Measurements from ENCODE around the gene CPA1.

CPA1 gene

DNA sequence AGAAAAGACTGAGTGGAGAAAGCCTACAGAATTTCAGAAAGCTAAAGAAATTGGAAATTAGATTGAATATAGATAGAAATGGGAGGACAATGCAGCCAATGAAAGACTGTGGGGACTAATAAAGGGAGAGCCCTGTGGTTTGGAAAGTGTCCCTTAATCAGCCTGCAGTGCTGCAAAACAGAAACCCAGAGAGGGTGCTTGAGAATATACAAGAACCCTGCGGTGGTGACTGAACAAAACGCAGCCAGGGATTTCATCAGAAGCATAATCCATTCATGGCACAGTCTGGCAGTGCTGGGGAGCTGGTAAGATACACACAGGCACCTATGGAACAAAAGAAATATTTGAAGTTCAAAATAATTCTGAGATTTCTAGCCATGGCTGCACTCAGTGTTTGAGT, 41.4 kb downstream of the CPA1 start:
- Histone ChIP-seq H3K27ac (peak overlapping the region; percentile 56), H3K36me3 (ENCODE audit: insufficient read depth) (no peaks in the 10 kb centered on the region), H2AFZ (ENCODE audit: low read depth) (peak overlapping the region; percentile 6; the same call in 1 of the 2 replicates), H3K79me2 (ENCODE audit: insufficient read depth, low read depth) (no peaks in the 10 kb centered on the region), H4K20me1 (ENCODE audit: insufficient read depth) (no peaks in the 10 kb centered on the region), H3K4me3 (IDR thresholded peaks at IDR 0.05; ENCODE audit: insufficient read depth, low read depth, low read length) (no peak overlapping the region), H3K27me3 (ENCODE audit: insufficient read depth, low read depth) (no peaks in the 10 kb centered on the region), H3K4me2 (peak overlapping the region; percentile 49), H3K9ac (peak overlapping the region; percentile 30), H3K4me1 (ENCODE audit: low read depth, poor library complexity, severe bottlenecking) (peaks cover 29% of the 10 kb centered on the region)
- TF ChIP-seq, protein P1, sequence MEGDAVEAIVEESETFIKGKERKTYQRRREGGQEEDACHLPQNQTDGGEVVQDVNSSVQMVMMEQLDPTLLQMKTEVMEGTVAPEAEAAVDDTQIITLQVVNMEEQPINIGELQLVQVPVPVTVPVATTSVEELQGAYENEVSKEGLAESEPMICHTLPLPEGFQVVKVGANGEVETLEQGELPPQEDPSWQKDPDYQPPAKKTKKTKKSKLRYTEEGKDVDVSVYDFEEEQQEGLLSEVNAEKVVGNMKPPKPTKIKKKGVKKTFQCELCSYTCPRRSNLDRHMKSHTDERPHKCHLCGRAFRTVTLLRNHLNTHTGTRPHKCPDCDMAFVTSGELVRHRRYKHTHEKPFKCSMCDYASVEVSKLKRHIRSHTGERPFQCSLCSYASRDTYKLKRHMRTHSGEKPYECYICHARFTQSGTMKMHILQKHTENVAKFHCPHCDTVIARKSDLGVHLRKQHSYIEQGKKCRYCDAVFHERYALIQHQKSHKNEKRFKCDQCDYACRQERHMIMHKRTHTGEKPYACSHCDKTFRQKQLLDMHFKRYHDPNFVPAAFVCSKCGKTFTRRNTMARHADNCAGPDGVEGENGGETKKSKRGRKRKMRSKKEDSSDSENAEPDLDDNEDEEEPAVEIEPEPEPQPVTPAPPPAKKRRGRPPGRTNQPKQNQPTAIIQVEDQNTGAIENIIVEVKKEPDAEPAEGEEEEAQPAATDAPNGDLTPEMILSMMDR (conservative IDR thresholded peaks at IDR 0.05; ENCODE audit: low read depth, low read length) = no peak

DNA sequence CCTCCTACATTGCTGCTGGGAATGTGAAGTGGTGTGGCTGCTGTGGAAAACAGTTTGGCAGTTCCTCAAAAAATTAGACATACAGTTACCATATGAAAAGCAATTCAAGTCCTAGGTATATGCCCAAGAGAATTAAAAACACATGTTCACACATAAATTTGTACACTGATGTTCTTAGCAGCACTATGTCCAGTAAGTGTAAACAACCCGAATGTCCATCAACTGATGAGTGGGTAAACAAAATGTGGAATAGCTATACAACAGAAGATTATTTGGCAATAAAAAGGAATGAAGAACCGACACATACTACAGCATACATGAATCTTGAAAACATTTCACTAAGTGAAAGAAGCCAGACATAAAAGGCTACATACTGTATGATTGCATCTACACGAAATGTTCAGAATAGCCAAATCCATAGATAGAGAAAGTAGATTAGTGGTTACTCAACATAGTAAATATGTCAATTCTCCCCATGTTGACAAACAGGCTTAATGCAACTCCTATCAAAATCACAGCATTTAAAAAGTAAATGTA, 43.3 kb downstream of the CPA1 start:
- H3K4me1 ChIP-seq (ENCODE audit: low read depth, poor library complexity, severe bottlenecking) = peaks cover 29% of the 10 kb centered on the region
- H3K9ac ChIP-seq = no peak overlapping the region
- H3K4me3 ChIP-seq (IDR thresholded peaks at IDR 0.05; ENCODE audit: insufficient read depth, low read depth, low read length) = no peak overlapping the region
- no peaks in the 10 kb centered on the region for H3K36me3 ChIP-seq (ENCODE audit: insufficient read depth)
- no peak overlapping the region for H2AFZ ChIP-seq (ENCODE audit: low read depth)
- no peaks in the 10 kb centered on the region for H4K20me1 ChIP-seq (ENCODE audit: insufficient read depth)
- H3K4me2 ChIP-seq = no peak overlapping the region
- no peaks in the 10 kb centered on the region for H3K79me2 ChIP-seq (ENCODE audit: insufficient read depth, low read depth)
- no peaks in the 10 kb centered on the region for H3K27me3 ChIP-seq (ENCODE audit: insufficient read depth, low read depth)
- H3K27ac ChIP-seq = no peak overlapping the region
- TF ChIP-seq, protein P1 (conservative IDR thresholded peaks at IDR 0.05; ENCODE audit: low read depth, low read length) = no peak

DNA sequence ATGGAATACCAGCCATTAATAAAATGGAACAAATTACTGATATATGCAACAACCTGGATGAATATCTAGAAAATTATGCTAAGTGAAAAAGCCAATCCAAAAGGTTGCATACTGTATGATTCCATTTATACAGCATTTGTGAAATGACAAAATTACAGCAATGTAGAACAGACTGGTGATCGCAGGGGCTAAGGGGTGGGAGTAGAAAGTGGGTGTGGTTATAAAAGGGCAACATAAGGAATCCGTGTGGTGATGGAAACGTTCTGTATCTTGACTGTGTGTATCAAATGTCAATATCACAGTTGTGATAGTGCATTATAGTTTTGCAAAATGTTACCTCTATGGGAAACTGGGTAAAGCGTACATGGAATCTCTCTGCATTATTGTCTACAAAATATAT, 45.5 kb downstream of the CPA1 start:
- Histone ChIP-seq H3K36me3 (ENCODE audit: insufficient read depth) (no peaks in the 10 kb centered on the region), H2AFZ (ENCODE audit: low read depth) (no peak overlapping the region), H3K27ac (no peak overlapping the region), H3K4me1 (ENCODE audit: low read depth, poor library complexity, severe bottlenecking) (peaks cover 20% of the 10 kb centered on the region), H3K4me2 (no peak overlapping the region), H3K4me3 (IDR thresholded peaks at IDR 0.05; ENCODE audit: insufficient read depth, low read depth, low read length) (no peak overlapping the region), H3K27me3 (ENCODE audit: insufficient read depth, low read depth) (no peaks in the 10 kb centered on the region), H4K20me1 (ENCODE audit: insufficient read depth) (no peaks in the 10 kb centered on the region), H3K9ac (no peak overlapping the region), H3K79me2 (ENCODE audit: insufficient read depth, low read depth) (no peaks in the 10 kb centered on the region)
- TF ChIP-seq, protein P1 (conservative IDR thresholded peaks at IDR 0.05; ENCODE audit: low read depth, low read length) = no peak

DNA sequence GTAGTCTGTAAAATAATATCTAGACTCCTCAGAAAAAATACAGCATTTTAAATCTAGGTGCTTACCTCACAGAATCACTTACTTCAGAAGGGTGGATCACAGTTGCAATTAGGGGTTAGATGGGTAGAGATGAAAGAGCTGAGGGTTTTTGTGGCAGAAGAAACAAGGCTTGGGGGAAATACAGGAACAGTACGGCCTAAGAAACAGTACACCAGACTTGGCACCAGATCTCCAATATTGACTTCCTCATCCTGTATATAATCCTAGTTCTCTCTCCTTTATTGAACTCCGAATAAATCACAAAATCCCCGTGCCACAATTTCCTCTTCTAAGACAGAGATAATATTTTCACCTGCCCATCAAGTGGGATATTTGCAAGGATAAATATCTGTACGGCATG, 46.3 kb downstream of the CPA1 start:
- peaks cover 12% of the 10 kb centered on the region for H3K4me1 ChIP-seq (ENCODE audit: low read depth, poor library complexity, severe bottlenecking)
- H3K27me3 ChIP-seq (ENCODE audit: insufficient read depth, low read depth) = no peaks in the 10 kb centered on the region
- no peak overlapping the region for H3K4me2 ChIP-seq
- no peaks in the 10 kb centered on the region for H4K20me1 ChIP-seq (ENCODE audit: insufficient read depth)
- no peak overlapping the region for H3K9ac ChIP-seq
- H3K79me2 ChIP-seq (ENCODE audit: insufficient read depth, low read depth) = no peaks in the 10 kb centered on the region
- TF ChIP-seq, protein P1 (conservative IDR thresholded peaks at IDR 0.05; ENCODE audit: low read depth, low read length) = no peak
- no peaks in the 10 kb centered on the region for H3K36me3 ChIP-seq (ENCODE audit: insufficient read depth)
- no peak overlapping the region for H2AFZ ChIP-seq (ENCODE audit: low read depth)
- H3K27ac ChIP-seq = no peak overlapping the region
- H3K4me3 ChIP-seq (IDR thresholded peaks at IDR 0.05; ENCODE audit: insufficient read depth, low read depth, low read length) = no peak overlapping the region

Measured in KMS-11 (cell line).